Left ventricle myocardium superior (tissue), 1 donor: ENCODE results near the gene SAFB2. TPM values are rescaled to one million over a fixed set of nuclear protein-coding genes. Genes with fewer than 3 reads are reported as not detected.

ENCODE experiments used
- ATAC-seq: fragments of 200-7000 bp; cut with Tn5 transposase; one replicate; pipeline ENCODE4 v1.9.1; 2020; ENCODE audit warnings: mild to moderate bottlenecking, moderate library complexity
- DNase-seq: peaks from one replicate; pipeline ENCODE4 v3.0.0-alpha.2; 2020
- intact Hi-C: fragments of 100-400 bp; cut with micrococcal nuclease; formaldehyde crosslinking; loops from one replicate; pipeline ENCODE4 v1.11.0; 2022
- total RNA-seq: library from RNA; stranded (reverse); fragmentation: NEBNext Ultra II Directional; extraction: Animal tissue kit (Norgen Biotek cat#: 25700); gene quantifications from one replicate; pipeline ENCODE4 v1.2.1, GENCODE V29; 2021
- donor health status: DM: no; HTN: yes; CAD: no; lungs with severe emphysema.

Gene SAFB2
- total RNA-seq, 1 donor from 2014 or later: 45.9 TPM

- DNase-seq: no peak
- intact Hi-C loops: no loop called here
- ATAC-seq: no peak
Measured at GRCh38 chr19:5563008-5563431, 59.6 kb downstream of the SAFB2 start.

GRCh38 chr19:5562280-5562679 is 60.3 kb downstream of the SAFB2 start:
- intact Hi-C loops: no loop called here
- DNase-seq: no peak
- ATAC-seq: no peak

- DNase-seq (no peak), ATAC-seq (no peak)
- intact Hi-C loops: no loop called here
Measured at GRCh38 chr19:5561559-5561958, 61.0 kb downstream of the SAFB2 start.

GRCh38 chr19:5560156-5560555 is 62.4 kb downstream of the SAFB2 start:
- DNase-seq (no peak), ATAC-seq (no peak)
- intact Hi-C loops: no loop called here

GRCh38 chr19:5559804-5560133 is 62.8 kb downstream of the SAFB2 start:
- ATAC-seq (no peak), DNase-seq (no peak)
- intact Hi-C loops: no loop called here

- DNase-seq: no peak
- intact Hi-C loops: no loop called here
- no peak for ATAC-seq
Measured at GRCh38 chr19:5558101-5558621, 64.4 kb downstream of the SAFB2 start.

- DNase-seq: no peak
- no peak for ATAC-seq
- intact Hi-C loops: no loop called here
Measured at GRCh38 chr19:5557691-5558090, 64.9 kb downstream of the SAFB2 start.

GRCh38 chr19:5554828-5555227 is 67.7 kb downstream of the SAFB2 start:
- DNase-seq (no peak), ATAC-seq (no peak)
- intact Hi-C loops: no loop called here

- intact Hi-C loops: no loop called here
- DNase-seq: no peak
- no peak for ATAC-seq
Measured at GRCh38 chr19:5553892-5554291, 68.7 kb downstream of the SAFB2 start.

GRCh38 chr19:5547881-5548280 is 74.7 kb downstream of the SAFB2 start:
- ATAC-seq (no peak), DNase-seq (no peak)
- intact Hi-C loops: no loop called here

GRCh38 chr19:5545984-5546383 is 76.6 kb downstream of the SAFB2 start:
- intact Hi-C loops: no loop called here
- DNase-seq: no peak
- no peak for ATAC-seq

- intact Hi-C loops: no loop called here
- DNase-seq (no peak), ATAC-seq (no peak)
Measured at GRCh38 chr19:5545051-5545450, 77.5 kb downstream of the SAFB2 start.

- DNase-seq (no peak), ATAC-seq (no peak)
- intact Hi-C loops: no loop called here
Measured at GRCh38 chr19:5542665-5543064, 79.9 kb downstream of the SAFB2 start.

GRCh38 chr19:5541456-5541855 is 81.1 kb downstream of the SAFB2 start:
- intact Hi-C loops: no loop called here
- DNase-seq (no peak), ATAC-seq (no peak)

- ATAC-seq (no peak), DNase-seq (no peak)
- intact Hi-C loops: no loop called here
Measured at GRCh38 chr19:5540208-5540607, 82.4 kb downstream of the SAFB2 start.

- peak; percentile 59 for DNase-seq
Measured at GRCh38 chr19:5537870-5538269, 84.7 kb downstream of the SAFB2 start.

More at GRCh38 chr19:5537870-5538269, 84.7 kb downstream of the SAFB2 start:
- peak; percentile 61 for ATAC-seq
- intact Hi-C loops: no loop called here

Other genes starting within 250 kb of the SAFB2 start
- gene ZNRF4, start 167.4 kb downstream of the SAFB2 start, total RNA-seq: not detected
- not detected for gene TINCR, start 54.8 kb downstream of the SAFB2 start, total RNA-seq
- gene SAFB, start 307 bp upstream of the SAFB2 start, total RNA-seq: 66.6 TPM
- gene MICOS13, start 57.7 kb upstream of the SAFB2 start, total RNA-seq: 167 TPM
- gene HSD11B1L, start 58.3 kb upstream of the SAFB2 start, total RNA-seq: 5.5 TPM
- gene RPL36, start 67.5 kb upstream of the SAFB2 start, total RNA-seq: 401 TPM
- 90.7 TPM for gene LONP1, start 97.4 kb upstream of the SAFB2 start, total RNA-seq
- not detected for gene CATSPERD, start 97.9 kb upstream of the SAFB2 start, total RNA-seq
- 0.84 TPM for gene PRR22, start 162.0 kb upstream of the SAFB2 start, total RNA-seq
- 14.3 TPM for gene DUS3L, start 168.4 kb upstream of the SAFB2 start, total RNA-seq
- gene NRTN, start 182.3 kb upstream of the SAFB2 start, total RNA-seq: 26.3 TPM
- not detected for gene FUT6, start 216.9 kb upstream of the SAFB2 start, total RNA-seq
- gene FUT3, start 228.7 kb upstream of the SAFB2 start, total RNA-seq: not detected
- gene FUT5, start 247.8 kb upstream of the SAFB2 start, total RNA-seq: not detected